Prostate gland (tissue), 2 donors: ENCODE results near the gene ASCL5. TPM values are rescaled to one million over a fixed set of nuclear protein-coding genes. Genes with fewer than 3 reads are reported as not detected.

Experiments used
- DNase-seq: peaks from one replicate; pipeline ENCODE4 v3.0.0-alpha.2; 2019; ENCODE audit warnings: low spot score
- H3K27ac ChIP-seq, 2 donors: fragments of 200-600 bp; sonication (generic); 2 replicates each; pipeline ENCODE4 v1.5.1; 2017 to 2019
- H3K27me3 ChIP-seq: fragments of 200-600 bp; sonication (generic); replicated peaks from 2 replicates; pipeline ENCODE4 v1.5.1; 2019; ENCODE audit not compliant: insufficient read depth
- H3K36me3 ChIP-seq, 2 donors: fragments of 200-600 bp; sonication (generic); 1 replicate in 1 of 2; 2 replicates in 1 of 2; pipeline versions ENCODE4 v1.5.1 to v1.8.1; 2017 to 2019
- H3K4me1 ChIP-seq: fragments of 200-600 bp; sonication (generic); replicated peaks from 2 replicates; pipeline ENCODE4 v1.5.1; 2019
- H3K4me3 ChIP-seq, 2 donors: fragments of 200-600 bp; sonication (generic); 2 replicates each; pipeline ENCODE4 v1.5.1; 2017 to 2019
- H3K9me3 ChIP-seq: fragments of 200-600 bp; sonication (generic); 2 replicates; pipeline ENCODE4 v1.5.1; 2017
- CTCF ChIP-seq, 4 experiments: fragments of 200-600 bp in 2 of 4; fragments of 450-650 bp in 2 of 4; sonication (generic) in 2 of 4; IDR thresholded peaks; 1 replicate in 3 of 4; 2 replicates in 1 of 4; pipeline ENCODE4 v1.5.1; 2016 to 2019; ENCODE audit warnings: antibody characterized with exemption in 4 of 4, mild to moderate bottlenecking in 2 of 4, moderate library complexity in 2 of 4
- POLR2A ChIP-seq: fragments of 450-650 bp; IDR thresholded peaks from one replicate; pipeline ENCODE4 v1.6.1; 2016; ENCODE audit warnings: antibody characterized with exemption, mild to moderate bottlenecking
- POLR2AphosphoS5 ChIP-seq: sonication (generic); formaldehyde crosslinking; IDR thresholded peaks from one replicate; pipeline ENCODE4 v1.6.1; 2017; ENCODE audit warnings: antibody characterized with exemption
- WGBS: methylation state at CpG from one replicate; pipeline ENCODE4 v1.1.5; 2018; 5-methylcytosine and 5-hydroxymethylcytosine counted together
- intact Hi-C: fragments of 100-400 bp; cut with DNase I; formaldehyde crosslinking; loops from one replicate; pipeline ENCODE4 v1.14.2; 2022
- total RNA-seq, 2 donors: library from RNA; depleted of rRNA; stranded (reverse); fragments of >200 nt; gene quantifications; one replicate each; pipeline ENCODE4 v1.1.0, GENCODE V29; 2016

ASCL5 gene
- total RNA-seq, 2 donors from 2014 or later = not detected

DNA sequence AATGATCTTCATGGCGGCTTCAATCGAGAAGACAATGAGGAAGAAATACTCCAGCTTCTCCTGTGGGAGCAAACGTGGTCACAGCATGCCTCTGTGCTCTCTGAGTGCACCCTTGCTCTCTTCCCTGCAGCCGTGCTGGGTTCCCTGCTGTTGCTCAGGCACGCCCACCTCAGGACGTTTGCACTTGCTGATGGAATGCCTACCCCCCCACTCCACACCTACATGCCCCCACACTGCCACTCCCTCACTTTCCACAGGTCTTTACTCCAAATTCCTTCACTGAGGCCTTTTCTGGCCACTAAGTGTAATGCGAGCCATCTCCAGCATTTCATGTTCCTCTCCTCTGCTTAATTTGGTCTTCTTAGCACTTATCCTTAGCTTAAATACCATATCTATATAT lies 33.0 kb downstream of the ASCL5 start:
- Histone ChIP-seq H3K9me3 (no peaks in the 10 kb centered on the region), H3K27me3 (no peaks in the 10 kb centered on the region), H3K27ac (no peak overlapping the region), H3K4me3 (no peak overlapping the region), H3K4me1 (no peaks in the 10 kb centered on the region), H3K36me3 (no peaks in the 10 kb centered on the region)
- intact Hi-C loops = no loop called here
- 80% methylated on average over 7 of the region's 7 CpGs for WGBS
- DNase-seq = no peak
- TF ChIP-seq POLR2AphosphoS5 (no peak), POLR2A (no peak), CTCF (IDR thresholded peaks at IDR 0.05) (no peak)

DNA sequence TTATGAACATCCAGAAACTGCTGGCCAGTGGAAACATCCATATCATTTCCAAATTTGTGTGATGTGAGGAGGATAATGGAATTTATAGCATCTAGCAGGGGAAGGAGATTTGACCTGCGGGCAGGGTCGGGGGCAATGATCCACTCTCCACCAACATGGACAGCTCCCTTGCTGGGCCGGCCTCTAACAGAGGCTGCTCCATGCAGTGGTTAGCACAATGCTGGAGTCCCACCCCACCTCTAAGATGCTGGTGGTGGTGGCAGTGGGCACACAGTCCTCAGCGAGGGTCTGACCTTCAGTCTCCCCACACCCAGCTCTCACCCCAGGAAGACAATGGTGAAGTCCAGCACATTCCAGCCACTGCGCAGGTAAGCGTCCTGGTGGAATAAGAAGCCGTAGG lies 33.4 kb downstream of the ASCL5 start:
- 87% methylated on average over 7 of the region's 7 CpGs for WGBS
- H3K4me1 ChIP-seq = no peaks in the 10 kb centered on the region

GRCh38 chr1:201092738-201093137 lies 34.2 kb downstream of the ASCL5 start:
- TF ChIP-seq POLR2A (no peak), POLR2AphosphoS5 (no peak), CTCF (IDR thresholded peaks at IDR 0.05) (no peak)
- no peaks in the 10 kb centered on the region for H3K9me3 ChIP-seq
- H3K27ac ChIP-seq = no peak overlapping the region
- no peaks in the 10 kb centered on the region for H3K27me3 ChIP-seq
- no peak overlapping the region for H3K4me3 ChIP-seq
- H3K4me1 ChIP-seq = no peaks in the 10 kb centered on the region
- intact Hi-C loops = no loop called here
- DNase-seq = no peak
- 65% methylated on average over 3 of the region's 3 CpGs for WGBS
- no peaks in the 10 kb centered on the region for H3K36me3 ChIP-seq

More for the DNA sequence above, 33.4 kb downstream of the ASCL5 start:
- intact Hi-C loops = no loop called here
- Histone ChIP-seq H3K4me3 (no peak overlapping the region), H3K36me3 (no peaks in the 10 kb centered on the region), H3K27ac (no peak overlapping the region), H3K27me3 (no peaks in the 10 kb centered on the region), H3K9me3 (no peaks in the 10 kb centered on the region)
- no peak for TF ChIP-seq POLR2A
- TF ChIP-seq POLR2AphosphoS5 = no peak
- no peak for TF ChIP-seq CTCF (IDR thresholded peaks at IDR 0.05)
- no peak for DNase-seq

GRCh38 chr1:201091256-201091655 lies 35.7 kb downstream of the ASCL5 start:
- H3K4me3 ChIP-seq = no peak overlapping the region
- no peak for DNase-seq
- 95% methylated on average over 4 of the region's 4 CpGs for WGBS
- H3K27ac ChIP-seq = no peak overlapping the region
- no peaks in the 10 kb centered on the region for H3K9me3 ChIP-seq
- intact Hi-C loops = no loop called here
- H3K27me3 ChIP-seq = no peaks in the 10 kb centered on the region
- H3K4me1 ChIP-seq = no peaks in the 10 kb centered on the region
- no peaks in the 10 kb centered on the region for H3K36me3 ChIP-seq
- no peak for TF ChIP-seq POLR2A
- TF ChIP-seq POLR2AphosphoS5 = no peak
- no peak for TF ChIP-seq CTCF (IDR thresholded peaks at IDR 0.05)

- 92% methylated on average over 4 of the region's 4 CpGs for WGBS
- DNase-seq = no peak
- no peaks in the 10 kb centered on the region for H3K9me3 ChIP-seq
- H3K27me3 ChIP-seq = no peaks in the 10 kb centered on the region
- H3K4me1 ChIP-seq = no peaks in the 10 kb centered on the region
- H3K36me3 ChIP-seq = no peaks in the 10 kb centered on the region
- TF ChIP-seq POLR2A = no peak
- no peak for TF ChIP-seq CTCF (IDR thresholded peaks at IDR 0.05)
- TF ChIP-seq POLR2AphosphoS5 = no peak
- intact Hi-C loops = no loop called here
- H3K27ac ChIP-seq = no peak overlapping the region
- no peak overlapping the region for H3K4me3 ChIP-seq
Observed at GRCh38 chr1:201090541-201090940, 36.4 kb downstream of the ASCL5 start.
